Thymus (tissue), 11 donors: ENCODE measurements around the gene TMPRSS4. TPM values are rescaled to one million over a fixed set of nuclear protein-coding genes. Genes with fewer than 3 reads are reported as not detected.
"Not testable (repeated sequence)": the region's sequence is repeated elsewhere in the genome, so short reads cannot be mapped to it uniquely, and the experiment has no call there.

Source experiments
- DNase-seq, 9 donors: peaks; one replicate each; pipeline ENCODE4 v3.0.0-alpha.2; 2013; ENCODE audit warnings: low spot score in 9 of 9, low read depth in 6 of 9, missing footprints in 1 of 9
- H3K27ac ChIP-seq, 2 donors: one replicate each; pipeline ENCODE4 v1.5.1; 2013; ENCODE audit warnings: control low read depth in 1 of 2, low read depth in 1 of 2, low read length in 1 of 2, mild to moderate bottlenecking in 1 of 2, moderate library complexity in 1 of 2
- H3K27me3 ChIP-seq, 2 donors: one replicate each; pipeline ENCODE4 v1.5.1; 2013; ENCODE audit warnings: low read length in 1 of 2; ENCODE audit not compliant: control insufficient read depth in 2 of 2, insufficient read depth in 1 of 2
- H3K36me3 ChIP-seq, 2 donors: one replicate each; pipeline ENCODE4 v1.5.1; 2013; ENCODE audit warnings: low read length in 1 of 2, mild to moderate bottlenecking in 1 of 2, moderate library complexity in 1 of 2; ENCODE audit not compliant: control insufficient read depth in 2 of 2, insufficient read depth in 2 of 2
- H3K4me1 ChIP-seq, 2 donors: one replicate each; pipeline ENCODE4 v1.5.1; 2013; ENCODE audit warnings: low read length in 2 of 2; ENCODE audit not compliant: control insufficient read depth in 2 of 2, insufficient read depth in 2 of 2
- H3K4me3 ChIP-seq, 2 donors: one replicate each; pipeline ENCODE4 v1.5.1; 2013; ENCODE audit warnings: low read length in 2 of 2, control low read depth in 1 of 2, mild to moderate bottlenecking in 1 of 2
- H3K9me3 ChIP-seq, 2 donors: one replicate each; pipeline ENCODE4 v1.5.1; 2013; ENCODE audit warnings: low read length in 1 of 2, mild to moderate bottlenecking in 1 of 2; ENCODE audit not compliant: control insufficient read depth in 2 of 2, insufficient read depth in 1 of 2
- WGBS: extraction: QIAGEN DNeasy Blood & Tissue Kit; methylation state at CpG from one replicate; pipeline ENCODE4 v1.1.7; 2013; 5-methylcytosine and 5-hydroxymethylcytosine counted together
- polyA plus RNA-seq: library from polyadenylated mRNA; stranded (reverse); fragments of 200-250 nt; gene quantifications from one replicate; pipeline ENCODE4 v1.2.3, GENCODE V29; 2013
- total RNA-seq: library from RNA; stranded (reverse); fragments of 120-200 nt; gene quantifications from one replicate; pipeline ENCODE4 v1.2.4, GENCODE V29; 2013
- donor health status: healthy.

Gene TMPRSS4
- total and polyA plus RNA-seq, 2 donors: 2.5 to 7.4 TPM

DNA sequence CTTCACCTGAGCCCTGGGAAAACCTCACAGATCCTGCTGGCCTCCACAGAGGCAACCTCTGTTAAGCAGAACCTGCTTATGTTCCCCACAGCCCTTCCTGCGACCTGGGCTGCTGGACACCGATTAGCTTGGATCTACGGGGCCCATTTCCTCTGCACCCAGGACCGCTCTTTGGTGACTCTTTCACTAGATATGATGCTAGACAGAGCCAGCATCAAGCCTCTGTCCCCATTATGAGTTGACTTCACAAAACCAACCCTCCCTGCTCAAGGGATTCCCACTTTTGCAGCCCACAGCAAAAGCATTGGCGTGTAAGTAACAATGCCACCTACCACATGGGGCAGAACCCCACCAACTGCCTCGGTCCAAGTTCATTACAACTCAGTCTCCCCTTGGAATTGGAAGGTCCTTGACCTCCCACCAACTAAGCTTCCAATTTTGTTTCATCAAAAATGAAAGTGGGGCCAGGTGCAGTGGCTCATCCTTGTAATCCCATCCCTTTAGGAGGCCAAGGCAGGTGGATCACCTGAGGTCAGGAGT, 15.2 kb upstream of the TMPRSS4 start:
- no peak for DNase-seq
- H3K9me3 ChIP-seq: no peaks in the 10 kb centered on the region
- H3K27me3 ChIP-seq: peaks cover 0 to 2% of the 10 kb centered on the region in 2 donors
- H3K4me1 ChIP-seq: peaks cover 0 to 3% of the 10 kb centered on the region in 2 donors
- H3K36me3 ChIP-seq: no peaks in the 10 kb centered on the region
- 94% methylated on average over 6 of the region's 6 CpGs for WGBS
- H3K27ac ChIP-seq: no peak overlapping the region
- no peak overlapping the region for H3K4me3 ChIP-seq

DNA sequence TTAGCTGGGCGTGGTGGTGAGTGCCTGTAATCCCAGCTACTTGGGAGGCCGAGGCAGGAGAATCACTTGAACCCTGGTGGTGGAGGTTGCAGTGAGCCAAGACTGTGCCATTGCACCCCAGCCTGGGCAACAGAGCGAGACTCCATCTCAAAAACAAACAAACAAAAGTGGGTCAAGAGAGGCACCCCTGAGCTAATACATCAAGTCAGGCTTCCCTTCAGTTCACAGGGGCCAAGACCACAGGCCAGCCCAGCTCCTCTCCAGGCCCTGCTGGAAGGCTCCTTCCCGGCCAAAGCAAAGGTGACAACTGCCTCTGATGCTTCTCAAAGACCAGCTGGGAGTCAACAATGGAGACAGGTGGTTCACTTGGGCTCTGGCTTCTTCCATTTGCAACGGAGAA, 14.7 kb upstream of the TMPRSS4 start:
- not testable (repeated sequence) for DNase-seq, H3K27ac ChIP-seq, H3K4me1 ChIP-seq, H3K36me3 ChIP-seq, H3K9me3 ChIP-seq, H3K27me3 ChIP-seq, H3K4me3 ChIP-seq
- WGBS: 96% methylated on average over 5 of the region's 5 CpGs

DNA sequence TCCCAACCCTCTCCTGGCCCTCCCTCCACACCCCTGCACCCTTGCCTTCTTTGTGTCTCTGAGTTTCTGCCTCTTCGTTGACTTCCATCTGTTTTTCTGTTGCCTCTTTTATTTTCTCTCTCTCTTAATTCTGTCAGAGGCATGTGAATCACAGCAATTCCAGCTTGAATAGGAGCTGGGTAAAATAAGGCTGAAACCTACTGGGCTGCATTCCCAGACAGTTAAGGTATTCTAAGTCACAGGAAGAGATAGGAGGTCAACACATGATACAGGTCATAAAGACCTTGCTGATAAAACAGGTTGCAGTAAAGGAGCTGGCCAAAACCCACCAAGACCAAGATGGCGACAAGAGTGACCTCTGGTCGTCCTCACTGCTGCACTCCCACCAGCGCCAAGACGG, 14.2 kb upstream of the TMPRSS4 start:
- not testable (repeated sequence) for DNase-seq, H3K36me3 ChIP-seq, H3K4me1 ChIP-seq, H3K27ac ChIP-seq, H3K27me3 ChIP-seq, H3K4me3 ChIP-seq, H3K9me3 ChIP-seq
- 99% methylated on average over 5 of the region's 5 CpGs for WGBS

DNA sequence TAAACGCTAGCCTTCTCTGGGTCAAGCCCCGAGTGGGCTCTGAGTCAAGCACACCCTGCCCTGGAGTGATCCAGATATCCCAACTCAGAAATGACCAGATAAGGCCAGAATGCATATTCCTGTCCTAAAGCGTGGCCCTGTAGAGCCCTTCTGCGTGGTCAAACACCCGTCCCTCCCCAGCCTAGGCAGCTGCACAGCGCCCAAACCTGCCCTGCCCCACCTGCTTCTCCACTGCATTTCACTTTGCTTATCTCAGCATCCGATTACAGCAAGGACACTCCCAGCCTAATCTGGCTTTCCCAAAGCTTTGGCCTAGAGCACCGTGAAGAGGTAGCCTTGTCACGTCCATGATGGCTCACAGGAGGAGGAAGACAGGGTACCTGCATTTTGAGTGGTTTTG, 11.9 kb upstream of the TMPRSS4 start:
- no peak for DNase-seq
- Histone ChIP-seq H3K36me3 (no peaks in the 10 kb centered on the region), H3K27ac (no peak overlapping the region), H3K27me3 (peaks cover 0 to 2% of the 10 kb centered on the region in 2 donors), H3K4me3 (no peak overlapping the region), H3K9me3 (no peaks in the 10 kb centered on the region), H3K4me1 (no peaks in the 10 kb centered on the region)
- 95% methylated on average over 9 of the region's 9 CpGs for WGBS

DNA sequence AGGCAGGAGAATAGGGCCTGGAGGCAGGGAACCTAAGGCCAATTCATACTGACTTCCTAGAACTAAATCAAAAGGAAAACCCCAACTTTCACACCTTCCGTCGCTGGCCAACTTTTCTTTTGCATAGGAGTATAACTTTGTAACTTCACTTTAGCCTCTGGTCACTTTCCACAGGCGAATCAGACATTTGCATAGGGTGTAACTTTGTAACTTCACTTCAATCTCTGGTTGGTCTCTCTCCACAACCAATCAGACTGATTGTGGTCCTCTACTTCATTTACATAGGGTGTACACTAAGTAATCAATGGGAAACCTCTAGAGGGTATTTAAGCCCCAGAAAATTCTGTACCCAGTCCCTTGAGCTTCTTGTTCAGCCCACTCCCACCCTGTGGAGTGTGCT, 11.5 kb upstream of the TMPRSS4 start:
- 97% methylated on average over 3 of the region's 3 CpGs for WGBS
- no peak overlapping the region for H3K27ac ChIP-seq
- H3K36me3 ChIP-seq: no peaks in the 10 kb centered on the region
- no peak overlapping the region for H3K4me3 ChIP-seq
- DNase-seq: no peak
- H3K27me3 ChIP-seq: peaks cover 0 to 2% of the 10 kb centered on the region in 2 donors
- H3K4me1 ChIP-seq: no peaks in the 10 kb centered on the region
- no peaks in the 10 kb centered on the region for H3K9me3 ChIP-seq

DNA sequence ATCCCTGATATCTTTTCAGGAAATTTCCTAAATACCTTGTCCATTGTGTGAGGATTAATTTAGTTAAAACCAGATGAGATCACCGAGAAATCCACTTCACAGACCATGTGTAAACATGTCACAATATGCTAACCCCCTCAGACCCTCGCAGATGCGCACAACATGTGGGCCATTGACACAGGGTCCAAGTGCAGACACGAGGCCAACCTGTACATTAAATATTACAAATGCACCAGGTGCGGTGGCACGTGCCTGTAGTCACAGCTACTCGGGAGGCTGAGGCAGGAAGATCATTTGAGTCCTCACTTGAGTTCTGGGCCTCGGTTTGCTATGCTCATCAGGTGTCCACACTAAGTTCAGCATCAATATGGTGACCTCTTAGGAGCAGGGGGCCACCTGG, 9.9 kb upstream of the TMPRSS4 start:
- H3K4me1 ChIP-seq: no peaks in the 10 kb centered on the region
- H3K4me3 ChIP-seq: no peak overlapping the region
- H3K36me3 ChIP-seq: no peaks in the 10 kb centered on the region
- H3K9me3 ChIP-seq: no peaks in the 10 kb centered on the region
- no peak for DNase-seq
- 98% methylated on average over 8 of the region's 8 CpGs for WGBS
- no peak overlapping the region for H3K27ac ChIP-seq
- peaks cover 0 to 2% of the 10 kb centered on the region in 2 donors for H3K27me3 ChIP-seq

DNA sequence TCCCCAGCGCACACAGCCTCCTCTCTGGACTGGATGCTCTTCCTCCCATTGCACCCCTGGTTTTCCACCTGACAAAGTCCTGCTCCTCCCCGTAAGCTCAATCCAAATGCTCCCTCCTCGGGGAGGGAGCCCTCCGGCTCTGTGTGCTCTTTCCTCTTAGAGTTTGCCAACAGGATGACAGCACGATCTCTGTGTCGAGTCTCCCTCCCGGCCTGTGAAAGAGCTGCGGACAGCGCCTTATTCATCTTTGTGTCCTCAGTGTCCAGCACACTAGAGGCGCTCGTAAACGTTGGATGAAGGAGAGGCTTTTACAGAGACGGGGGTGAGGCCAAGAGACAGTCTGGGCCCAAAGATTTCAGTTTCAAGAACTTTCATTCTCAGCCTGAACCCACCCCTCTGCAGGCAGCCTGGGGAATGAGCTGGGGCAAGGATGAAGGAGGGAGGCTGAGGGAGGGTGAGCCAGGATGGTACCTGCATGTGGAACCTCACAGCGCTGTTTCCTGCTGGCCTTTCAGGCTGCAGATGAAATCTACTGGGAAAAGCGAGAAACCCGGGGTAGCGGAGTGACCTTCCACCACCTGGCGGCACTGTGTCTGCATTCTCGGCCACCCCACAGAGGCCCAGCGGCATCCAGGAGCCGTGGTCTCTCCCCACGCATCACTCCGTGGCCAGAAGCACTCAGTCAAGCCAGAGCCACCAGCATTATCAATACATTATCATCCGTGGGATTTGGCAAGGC, 8.5 kb upstream of the TMPRSS4 start:
- Histone ChIP-seq H3K4me3 (no peak overlapping the region), H3K4me1 (peaks cover 0 to 2% of the 10 kb centered on the region in 2 donors), H3K9me3 (no peaks in the 10 kb centered on the region), H3K27ac (no peak overlapping the region), H3K36me3 (no peaks in the 10 kb centered on the region), H3K27me3 (peaks cover 0 to 2% of the 10 kb centered on the region in 2 donors)
- DNase-seq: no peak
- 95% methylated on average over 24 of the region's 24 CpGs for WGBS

DNA sequence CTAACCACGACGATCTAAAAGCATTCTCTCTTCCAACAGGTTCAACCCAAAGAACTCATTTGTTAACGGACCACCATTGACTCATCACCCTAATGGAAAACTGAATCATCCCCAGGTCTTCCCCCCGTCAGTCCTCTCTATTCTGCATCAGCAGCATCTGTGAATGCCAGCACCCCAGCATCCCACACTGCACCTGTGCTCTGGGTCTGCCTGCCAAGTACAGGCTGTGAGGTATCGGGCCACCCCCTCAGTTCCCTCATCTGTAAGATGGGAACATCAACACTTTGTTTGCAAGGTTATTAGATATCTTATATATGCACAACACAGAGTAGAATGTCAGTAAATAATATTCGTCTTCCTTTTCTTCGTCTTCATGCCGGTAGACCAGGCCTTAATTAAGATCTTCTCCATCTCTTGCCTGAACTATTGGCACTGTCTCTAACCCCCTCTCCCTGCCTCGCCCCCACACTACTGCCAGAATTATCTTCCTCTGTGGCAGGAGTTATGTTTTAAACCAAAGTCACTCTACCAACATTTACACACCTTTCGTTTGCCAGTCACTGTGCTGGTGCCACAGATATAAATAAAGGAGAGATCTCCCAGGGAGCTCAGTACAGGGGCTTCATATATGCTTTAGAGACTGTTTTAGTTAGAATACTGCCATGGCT, 7.8 kb upstream of the TMPRSS4 start:
- H3K9me3 ChIP-seq: no peaks in the 10 kb centered on the region
- H3K4me1 ChIP-seq: peaks cover 0 to 6% of the 10 kb centered on the region in 2 donors
- H3K27me3 ChIP-seq: peaks cover 0 to 6% of the 10 kb centered on the region in 2 donors
- WGBS: 96% methylated on average over 10 of the region's 10 CpGs
- H3K27ac ChIP-seq: no peak overlapping the region
- H3K36me3 ChIP-seq: no peaks in the 10 kb centered on the region
- no peak overlapping the region for H3K4me3 ChIP-seq
- DNase-seq: no peak

DNA sequence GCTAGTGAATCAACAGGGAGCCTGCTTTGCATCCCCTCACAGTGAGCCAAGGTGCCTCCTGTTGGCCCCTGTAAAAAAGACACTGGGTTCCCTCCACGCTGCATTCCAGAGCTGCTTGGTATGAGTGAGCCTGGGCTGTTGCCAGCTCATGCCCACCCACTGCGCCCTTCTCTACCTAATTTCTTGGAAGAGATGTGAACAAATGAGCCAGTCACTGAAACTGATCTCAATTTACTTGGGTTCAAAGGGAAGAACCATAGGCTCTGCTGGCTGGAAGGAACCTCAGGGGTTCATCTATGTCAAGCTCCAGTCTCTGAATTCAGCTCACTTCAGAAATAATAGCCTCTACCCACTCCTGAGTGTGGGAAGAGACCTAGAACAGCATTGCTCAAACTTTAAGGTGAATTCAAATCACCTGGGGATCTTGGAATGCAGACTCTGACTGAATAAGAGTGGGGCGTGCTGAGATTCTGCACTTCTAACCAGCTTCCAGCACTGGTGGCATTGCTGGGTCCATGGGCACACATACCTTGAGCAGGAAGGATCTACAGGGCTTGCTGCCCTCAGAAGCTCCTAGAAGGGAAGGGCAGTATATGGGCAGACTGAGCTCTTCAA, 5.4 kb upstream of the TMPRSS4 start:
- H3K36me3 ChIP-seq: no peaks in the 10 kb centered on the region
- WGBS: 97% methylated on average over 3 of the region's 3 CpGs
- no peak overlapping the region for H3K4me3 ChIP-seq
- H3K4me1 ChIP-seq: peaks cover 0 to 6% of the 10 kb centered on the region in 2 donors
- H3K9me3 ChIP-seq: no peaks in the 10 kb centered on the region
- peaks cover 0 to 6% of the 10 kb centered on the region in 2 donors for H3K27me3 ChIP-seq
- H3K27ac ChIP-seq: no peak overlapping the region
- no peak for DNase-seq
